AG09309 (cell line): Measurements from ENCODE around the gene SLCO4A1.

Experiments used
- DNase-seq: peaks from one replicate; pipeline ENCODE4 v3.0.0-alpha.2; 2010; ENCODE audit warnings: low read depth
- H3K4me3 ChIP-seq: 2 replicates; pipeline ENCODE4 v1.5.1; 2011; ENCODE audit warnings: mild to moderate bottlenecking, low read depth, low read length, moderate library complexity; ENCODE audit not compliant: control insufficient read depth
- CTCF ChIP-seq: IDR thresholded peaks from 2 replicates; pipeline ENCODE4 v1.5.1; 2011; ENCODE audit warnings: mild to moderate bottlenecking, low read depth, low read length, inconsistent platforms; ENCODE audit not compliant: insufficient read depth, control insufficient read depth; ENCODE audit errors: missing control alignments

Gene SLCO4A1

GRCh38 chr20:62596921-62597320 lies 45.4 kb upstream of the SLCO4A1 start:
- no peak for TF ChIP-seq CTCF
- no peak for DNase-seq
- H3K4me3 ChIP-seq, result no peak overlapping the region

DNA sequence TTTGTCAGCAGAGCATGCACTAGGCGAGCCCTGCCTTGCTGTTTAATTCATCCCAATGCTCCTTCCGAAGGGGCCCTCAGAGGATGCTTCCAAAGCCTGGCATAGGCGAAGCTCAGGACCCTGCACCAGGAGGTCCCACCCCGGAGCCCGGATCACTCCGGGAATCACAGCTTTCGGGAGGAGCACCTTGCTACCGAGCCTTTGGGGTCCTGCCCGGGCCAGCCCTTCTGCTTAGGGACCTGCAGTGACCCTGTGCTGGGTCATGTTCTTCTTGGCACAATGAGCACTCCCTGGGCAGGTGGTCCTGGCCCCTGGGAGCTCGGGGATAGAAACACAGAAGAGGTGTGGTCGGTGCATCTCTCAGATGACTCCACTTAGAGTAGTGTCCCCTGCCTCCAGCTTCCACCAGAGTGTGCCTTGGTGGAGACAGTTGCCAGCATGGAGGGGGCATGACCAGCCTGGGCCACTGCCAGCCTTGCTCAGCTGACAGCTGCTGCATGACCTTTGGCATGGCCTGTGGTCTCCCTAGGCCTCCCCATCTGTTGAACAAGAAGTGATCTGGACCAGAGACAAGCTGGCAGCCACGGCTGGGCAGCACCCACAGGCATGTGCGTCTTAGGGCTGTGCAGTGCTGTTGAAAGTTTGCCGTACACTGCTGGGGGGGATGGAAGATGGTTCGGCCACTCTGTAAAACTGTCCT lies 44.7 kb upstream of the SLCO4A1 start:
- no peak for TF ChIP-seq CTCF
- DNase-seq, result no peak
- no peak overlapping the region for H3K4me3 ChIP-seq

- TF ChIP-seq CTCF, result no peak
- H3K4me3 ChIP-seq, result no peak overlapping the region
- DNase-seq, result no peak
These were observed 43.5 kb upstream of the SLCO4A1 start for GRCh38 chr20:62598761-62599194.

GRCh38 chr20:62599216-62600110 lies 42.8 kb upstream of the SLCO4A1 start:
- no peak overlapping the region for H3K4me3 ChIP-seq
- DNase-seq, result no peak

GRCh38 chr20:62601172-62601571 lies 41.1 kb upstream of the SLCO4A1 start:
- TF ChIP-seq CTCF, result no peak
- H3K4me3 ChIP-seq, result no peak overlapping the region
- no peak for DNase-seq

More at GRCh38 chr20:62599216-62600110, 42.8 kb upstream of the SLCO4A1 start:
- no peak for TF ChIP-seq CTCF

GRCh38 chr20:62601714-62602113 lies 40.6 kb upstream of the SLCO4A1 start:
- no peak for DNase-seq
- H3K4me3 ChIP-seq, result no peak overlapping the region
- no peak for TF ChIP-seq CTCF
